ENCODE results near the gene BTBD9.

DNA sequence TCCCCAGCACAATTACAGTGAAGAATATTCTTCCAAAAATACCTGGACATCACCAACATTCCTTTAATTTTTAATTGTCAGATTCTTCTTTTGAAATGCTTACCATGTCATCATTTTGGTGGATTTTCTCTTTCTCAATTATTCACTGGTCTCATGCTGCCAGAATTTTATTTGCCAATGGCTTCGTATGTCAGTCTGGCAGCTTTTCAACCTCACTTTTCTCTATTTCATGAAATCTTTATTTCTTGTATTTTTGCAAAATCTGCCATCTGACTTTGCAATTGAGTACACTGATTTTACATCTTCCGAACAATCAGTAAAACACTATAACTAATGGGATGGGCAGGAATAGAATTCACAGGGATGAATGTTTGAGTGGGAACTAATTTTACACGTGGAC is 84.1 kb downstream of the BTBD9 start:
- TF ChIP-seq, protein P1, sequence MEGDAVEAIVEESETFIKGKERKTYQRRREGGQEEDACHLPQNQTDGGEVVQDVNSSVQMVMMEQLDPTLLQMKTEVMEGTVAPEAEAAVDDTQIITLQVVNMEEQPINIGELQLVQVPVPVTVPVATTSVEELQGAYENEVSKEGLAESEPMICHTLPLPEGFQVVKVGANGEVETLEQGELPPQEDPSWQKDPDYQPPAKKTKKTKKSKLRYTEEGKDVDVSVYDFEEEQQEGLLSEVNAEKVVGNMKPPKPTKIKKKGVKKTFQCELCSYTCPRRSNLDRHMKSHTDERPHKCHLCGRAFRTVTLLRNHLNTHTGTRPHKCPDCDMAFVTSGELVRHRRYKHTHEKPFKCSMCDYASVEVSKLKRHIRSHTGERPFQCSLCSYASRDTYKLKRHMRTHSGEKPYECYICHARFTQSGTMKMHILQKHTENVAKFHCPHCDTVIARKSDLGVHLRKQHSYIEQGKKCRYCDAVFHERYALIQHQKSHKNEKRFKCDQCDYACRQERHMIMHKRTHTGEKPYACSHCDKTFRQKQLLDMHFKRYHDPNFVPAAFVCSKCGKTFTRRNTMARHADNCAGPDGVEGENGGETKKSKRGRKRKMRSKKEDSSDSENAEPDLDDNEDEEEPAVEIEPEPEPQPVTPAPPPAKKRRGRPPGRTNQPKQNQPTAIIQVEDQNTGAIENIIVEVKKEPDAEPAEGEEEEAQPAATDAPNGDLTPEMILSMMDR (IDR thresholded peaks at IDR 0.05): no peak
- no peak for TF ChIP-seq EZH2 (IDR thresholded peaks at IDR 0.05; ENCODE audit: borderline replicate concordance, insufficient read depth, low read depth, low read length, poor library complexity, severe bottlenecking)

Measured in B cell (primary cell).